K562 (cell line): ENCODE data around the gene OTOP3. TPM values are rescaled to one million over a fixed set of nuclear protein-coding genes. Genes with fewer than 3 reads are reported as not detected.

Source experiments
- CREB3L1 ChIP-seq: fragments of 450-650 bp; IDR thresholded peaks from 2 replicates; pipeline ENCODE4 v1.6.1; 2014; ENCODE audit warnings: low read depth, mild to moderate bottlenecking, moderate library complexity, borderline replicate concordance
- E2F1 ChIP-seq: sonication (generic); formaldehyde crosslinking; IDR thresholded peaks from 2 replicates; pipeline ENCODE4 v1.8.1; 2023; ENCODE audit warnings: mild to moderate bottlenecking, missing genetic modification reagents, moderate library complexity
- EGR1 ChIP-seq: fragments of 450-650 bp; conservative IDR thresholded peaks from 2 replicates; pipeline ENCODE4 v1.6.1; 2017; ENCODE audit warnings: mild to moderate bottlenecking
- HBP1 ChIP-seq: fragments of 450-650 bp; formaldehyde crosslinking; IDR thresholded peaks from 2 replicates; pipeline ENCODE4 v1.4.0; 2022; ENCODE audit warnings: missing genetic modification characterization
- HMGXB4 ChIP-seq: sonication (generic); formaldehyde crosslinking; IDR thresholded peaks from 2 replicates; pipeline ENCODE4 v1.8.1; 2023; ENCODE audit warnings: mild to moderate bottlenecking, missing genetic modification reagents
- MAFG ChIP-seq: fragments of 450-650 bp; conservative IDR thresholded peaks from 2 replicates; pipeline ENCODE4 v1.6.1; 2016; ENCODE audit warnings: missing genetic modification characterization, missing compliant biosample characterization
- MEF2D ChIP-seq: conservative IDR thresholded peaks from 2 replicates; pipeline ENCODE4 v1.6.1; 2016; ENCODE audit warnings: low read depth, missing genetic modification characterization, missing compliant biosample characterization
- PRDM10 ChIP-seq: fragments of 450-650 bp; IDR thresholded peaks from 2 replicates; pipeline ENCODE4 v1.6.1; 2018; ENCODE audit not compliant: partially characterized antibody
- RB1 ChIP-seq: fragments of 450-650 bp; IDR thresholded peaks from 2 replicates; pipeline ENCODE4 v1.6.1; 2017; ENCODE audit warnings: low read depth, mild to moderate bottlenecking
- THAP12 ChIP-seq: fragments of 250-450 bp; sonication (Bioruptor Pico); IDR thresholded peaks from 2 replicates; pipeline ENCODE4 v1.9.0; 2021; ENCODE audit warnings: mild to moderate bottlenecking, inconsistent platforms
- ZFP36 ChIP-seq: fragments of 150-350 bp; IDR thresholded peaks from 2 replicates; pipeline ENCODE4 v1.6.1; 2018; ENCODE audit warnings: low read length, low read depth; ENCODE audit not compliant: partially characterized antibody
- polyA plus RNA-seq, 8 experiments: library from polyadenylated mRNA; depleted of rRNA in 4 of 8; stranded (reverse) in 5 of 8; unstranded in 3 of 8; fragments of >200 nt; fragmentation: Nextera tagmentation in 2 of 8; fragmentation: Illumina TruSeq in 1 of 8; extraction: Ambion mirVana in 2 of 8; extraction: Trizol in 1 of 8; gene quantifications; 2 replicates each; pipeline versions ENCODE4 v1.2.1 to v1.2.3, GENCODE V29; 2011 to 2014; ENCODE audit warnings: inconsistent platforms in 1 of 8, missing spikeins in 1 of 8
- total RNA-seq, 7 experiments: library from RNA; depleted of rRNA in 6 of 7; stranded (reverse); fragments of >200 nt in 6 of 7; fragmentation: Illumina TruSeq in 2 of 7; extraction: Trizol in 2 of 7; gene quantifications; 2 replicates each; pipeline versions ENCODE4 v1.2.1 to v1.2.3, GENCODE V29; 2011 to 2021; ENCODE audit warnings: low replicate concordance in 1 of 7

The OTOP3 gene
- total and polyA plus RNA-seq, 9 of the 15 experiments (the other 6 are each of a cell fraction or from before 2014, with no cell fraction given), result not detected

GRCh38 chr17:74981979-74982662 lies 46.4 kb downstream of the OTOP3 start (continued):
- TF ChIP-seq PRDM10 (peak; percentile 67), ZFP36 (peak; percentile 8), EGR1 (peak; percentile 36), MAFG (tag) (no peak), MEF2D (tag) (no peak), THAP12 (peak; percentile 58; the same call in 1 of the 2 replicates), HBP1 (CRISPR knock-in tag) (no peak), RB1 (peak; percentile 74; the same call in 1 of the 2 replicates), E2F1 (CRISPR knock-in tag) (peak; percentile 77; the same call in 1 of the 2 replicates), CREB3L1 (peak; percentile 66; the same call in 1 of the 2 replicates), HMGXB4 (CRISPR knock-in tag) (no peak)
